Fibroblast of villous mesenchyme (primary cell): ENCODE measurements around the gene SORL1. TPM values are rescaled to one million over a fixed set of nuclear protein-coding genes. Genes with fewer than 3 reads are reported as not detected.
A peak's percentile ranks its signal among the peaks of the same experiment; 100 is the strongest.

Experiments
- DNase-seq: peaks from one replicate; pipeline ENCODE4 v3.0.0-alpha.2; 2010; ENCODE audit warnings: low read depth
- H3K4me3 ChIP-seq: 2 replicates; pipeline ENCODE4 v1.5.1; 2011; ENCODE audit warnings: low read depth, mild to moderate bottlenecking, low read length
- CTCF ChIP-seq: IDR thresholded peaks from 2 replicates; pipeline ENCODE4 v1.5.1; 2012; ENCODE audit warnings: low read depth, mild to moderate bottlenecking, low read length; ENCODE audit not compliant: insufficient read depth
- total RNA-seq: library from RNA; depleted of rRNA; stranded (reverse); fragments of >200 nt; gene quantifications from 2 replicates; pipeline ENCODE4 v1.2.3, GENCODE V29; 2012

Gene SORL1
- total RNA-seq, 1 donor, result 0.43 TPM

- no peak for DNase-seq
- H3K4me3 ChIP-seq, result no peak overlapping the region
- TF ChIP-seq CTCF, result no peak
Measured at GRCh38 chr11:121488641-121489040, 36.5 kb downstream of the SORL1 start.

GRCh38 chr11:121489823-121490222, 37.7 kb downstream of the SORL1 start:
- no peak for DNase-seq

GRCh38 chr11:121494355-121495099, 42.4 kb downstream of the SORL1 start:
- no peak overlapping the region for H3K4me3 ChIP-seq
- DNase-seq, result no peak
- TF ChIP-seq CTCF, result no peak

More at GRCh38 chr11:121489823-121490222, 37.7 kb downstream of the SORL1 start:
- no peak for TF ChIP-seq CTCF
- H3K4me3 ChIP-seq, result no peak overlapping the region

GRCh38 chr11:121497176-121497998, 45.3 kb downstream of the SORL1 start:
- no peak overlapping the region for H3K4me3 ChIP-seq
- no peak for TF ChIP-seq CTCF
- DNase-seq, result no peak

- H3K4me3 ChIP-seq, result no peak overlapping the region
- no peak for TF ChIP-seq CTCF
- peak; percentile 78 for DNase-seq
Measured at GRCh38 chr11:121499405-121499804, 47.3 kb downstream of the SORL1 start.

GRCh38 chr11:121500275-121500674, 48.2 kb downstream of the SORL1 start:
- no peak overlapping the region for H3K4me3 ChIP-seq
- no peak for DNase-seq
- TF ChIP-seq CTCF, result no peak
